Activated naive CD8-positive, alpha-beta T cell treated with anti-CD3 and anti-CD28 coated beads for 36 hours (primary cell): ENCODE results near the gene TRIM63. TPM values are rescaled to one million over a fixed set of nuclear protein-coding genes. Genes with fewer than 3 reads are reported as not detected.

Source experiments
- DNase-seq: peaks from one replicate; pipeline ENCODE4 v3.0.0; 2021
- H3K27ac Mint-ChIP-seq: one replicate; pipeline ENCODE4 v1.8.0; 2022; ENCODE audit warnings: mild to moderate bottlenecking, moderate library complexity, mixed read lengths
- H3K27me3 Mint-ChIP-seq: one replicate; pipeline ENCODE4 v1.8.0; 2022; ENCODE audit warnings: mild to moderate bottlenecking, mixed read lengths
- H3K36me3 Mint-ChIP-seq: one replicate; pipeline ENCODE4 v1.8.0; 2021; ENCODE audit warnings: mild to moderate bottlenecking, mixed read lengths
- H3K4me1 Mint-ChIP-seq: one replicate; pipeline ENCODE4 v1.8.0; 2021; ENCODE audit warnings: mixed read lengths
- H3K4me3 Mint-ChIP-seq: one replicate; pipeline ENCODE4 v1.8.0; 2022; ENCODE audit warnings: mild to moderate bottlenecking, moderate library complexity, mixed read lengths
- H3K9me3 Mint-ChIP-seq: one replicate; pipeline ENCODE4 v1.8.0; 2022; ENCODE audit warnings: mixed read lengths
- total RNA-seq, 2 experiments: library from RNA; stranded (reverse); gene quantifications; one replicate each; pipeline ENCODE4 v1.2.3, GENCODE V29; 2021

TRIM63 gene
- total RNA-seq, 2 experiments from 2014 or later: not detected

DNA sequence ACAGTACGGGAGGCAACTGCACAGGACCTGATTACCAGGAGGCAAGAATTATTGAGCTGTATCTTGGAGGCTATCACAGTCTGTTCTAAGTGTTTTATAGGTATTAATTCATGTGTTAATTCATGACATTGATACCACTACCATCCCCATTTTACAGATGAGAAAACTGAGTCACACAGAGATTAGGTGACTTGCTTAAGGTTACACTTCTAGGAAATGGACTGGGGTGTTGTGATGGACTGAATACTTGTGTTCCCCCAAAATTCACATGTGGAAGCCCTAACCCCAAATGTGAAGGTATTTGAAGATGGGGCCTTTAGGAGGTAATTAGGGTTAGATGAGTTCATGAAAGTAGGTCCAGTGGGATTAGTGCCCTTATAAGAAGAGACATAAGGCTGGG is 10.1 kb upstream of the TRIM63 start:
- H3K4me1 Mint-ChIP-seq: no peaks in the 10 kb centered on the region
- DNase-seq: no peak
- no peak overlapping the region for H3K4me3 Mint-ChIP-seq
- no peak overlapping the region for H3K27ac Mint-ChIP-seq
- peaks cover 22% of the 10 kb centered on the region for H3K27me3 Mint-ChIP-seq
- no peaks in the 10 kb centered on the region for H3K9me3 Mint-ChIP-seq
- H3K36me3 Mint-ChIP-seq: no peaks in the 10 kb centered on the region

DNA sequence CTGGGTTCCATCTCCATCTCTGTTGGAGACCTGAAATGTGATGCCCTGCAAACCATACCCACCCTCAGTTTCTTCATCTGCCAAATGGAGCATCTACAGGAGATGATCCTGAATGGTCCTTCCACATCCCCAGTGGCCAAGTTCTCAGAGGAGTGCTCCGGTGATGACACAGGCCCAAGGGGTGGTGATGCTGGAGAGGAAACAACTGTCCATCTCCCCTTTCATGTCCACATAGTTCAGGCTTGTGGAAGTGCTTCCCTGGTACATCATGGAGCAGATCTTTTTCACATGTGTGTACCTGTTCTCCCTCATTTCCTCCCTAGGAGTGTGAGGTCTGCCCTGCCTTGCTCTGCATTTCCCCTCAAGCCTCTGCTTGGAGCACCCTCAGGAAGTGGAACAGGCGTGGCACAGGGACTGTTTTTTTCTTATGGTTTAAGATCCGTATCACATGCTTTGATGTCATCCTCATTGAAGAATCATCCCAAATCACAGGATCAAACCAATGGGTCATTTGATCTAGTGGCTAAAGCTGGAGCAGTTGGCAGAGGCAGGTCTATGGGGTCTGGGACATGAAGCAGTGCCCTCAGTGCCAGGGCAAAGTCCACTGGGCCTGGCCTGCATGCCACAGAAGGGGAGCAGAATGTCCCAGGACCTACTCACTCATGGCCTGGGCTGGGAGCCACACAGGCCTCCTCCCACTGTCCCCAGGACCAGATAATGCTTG is 8.2 kb upstream of the TRIM63 start:
- Mint-ChIP-seq H3K27ac (no peak overlapping the region), H3K9me3 (no peaks in the 10 kb centered on the region), H3K4me3 (no peak overlapping the region), H3K27me3 (peaks cover 29% of the 10 kb centered on the region), H3K36me3 (no peaks in the 10 kb centered on the region), H3K4me1 (no peaks in the 10 kb centered on the region)
- no peak for DNase-seq

GRCh38 chr1:26072305-26072704 is 4.9 kb upstream of the TRIM63 start:
- H3K27me3 Mint-ChIP-seq: peaks cover 42% of the 10 kb centered on the region
- no peak overlapping the region for H3K4me3 Mint-ChIP-seq
- no peak overlapping the region for H3K27ac Mint-ChIP-seq
- no peaks in the 10 kb centered on the region for H3K4me1 Mint-ChIP-seq
- no peak for DNase-seq
- no peaks in the 10 kb centered on the region for H3K9me3 Mint-ChIP-seq
- no peaks in the 10 kb centered on the region for H3K36me3 Mint-ChIP-seq

GRCh38 chr1:26070963-26071342 is 3.5 kb upstream of the TRIM63 start:
- Mint-ChIP-seq H3K4me1 (no peaks in the 10 kb centered on the region), H3K27me3 (peaks cover 36% of the 10 kb centered on the region), H3K4me3 (no peak overlapping the region), H3K36me3 (no peaks in the 10 kb centered on the region), H3K9me3 (no peaks in the 10 kb centered on the region), H3K27ac (no peak overlapping the region)
- DNase-seq: no peak

DNA sequence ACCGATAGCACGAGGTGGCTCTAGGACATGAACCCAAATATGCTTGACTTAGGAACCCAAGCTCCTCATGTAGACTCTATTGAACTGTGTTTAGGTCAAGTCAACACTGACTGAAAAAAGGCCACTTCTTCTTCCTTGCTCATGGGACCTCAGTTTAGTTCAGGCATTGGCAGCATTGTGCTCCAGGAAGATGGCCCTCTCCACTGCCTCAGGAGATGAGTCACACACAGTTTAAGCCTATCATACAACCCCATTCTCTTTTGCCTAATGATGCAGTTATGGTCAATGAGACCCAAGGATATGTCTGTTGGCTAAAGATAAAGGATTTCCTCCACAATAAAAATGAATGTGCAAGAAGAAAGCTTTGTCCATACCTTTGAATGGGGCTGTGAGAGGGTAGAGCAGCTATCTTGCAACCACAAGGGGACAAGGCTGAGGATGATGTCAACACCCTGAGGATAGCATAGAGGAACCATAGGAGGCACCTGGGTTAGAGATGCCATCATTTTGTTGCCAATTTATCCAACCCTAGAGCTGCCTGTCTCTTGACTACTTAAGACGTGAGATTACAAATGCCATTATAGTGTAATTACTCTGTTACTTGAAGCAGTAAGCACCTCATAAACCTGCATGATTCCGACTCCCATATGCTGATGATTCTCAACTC is 3.0 kb upstream of the TRIM63 start:
- Mint-ChIP-seq H3K36me3 (no peaks in the 10 kb centered on the region), H3K4me1 (no peaks in the 10 kb centered on the region), H3K4me3 (no peak overlapping the region), H3K27ac (no peak overlapping the region), H3K9me3 (no peaks in the 10 kb centered on the region), H3K27me3 (peaks cover 33% of the 10 kb centered on the region)
- no peak for DNase-seq

DNA sequence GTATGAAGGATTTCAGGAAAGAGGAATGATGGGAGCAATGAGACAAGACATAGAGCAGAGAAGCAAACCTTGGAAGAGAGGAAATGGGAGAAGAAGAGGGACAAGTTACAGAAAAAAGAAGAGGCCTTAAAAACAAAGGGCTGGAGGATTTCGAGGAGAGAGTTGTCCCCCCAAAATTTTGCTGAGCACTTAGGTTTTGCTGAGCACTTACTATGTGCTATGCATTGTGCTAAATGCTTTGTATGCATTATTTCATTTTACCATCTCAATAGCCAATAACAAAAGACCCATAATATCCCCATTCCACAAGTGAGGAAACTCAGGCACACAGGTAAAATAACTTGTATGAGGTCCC is 2.5 kb upstream of the TRIM63 start:
- Mint-ChIP-seq H3K27me3 (peaks cover 31% of the 10 kb centered on the region), H3K27ac (no peak overlapping the region), H3K4me1 (no peaks in the 10 kb centered on the region), H3K9me3 (no peaks in the 10 kb centered on the region), H3K4me3 (no peak overlapping the region), H3K36me3 (no peaks in the 10 kb centered on the region)
- no peak for DNase-seq

- Mint-ChIP-seq H3K9me3 (no peaks in the 10 kb centered on the region), H3K27me3 (peaks cover 13% of the 10 kb centered on the region), H3K36me3 (no peaks in the 10 kb centered on the region), H3K4me1 (no peaks in the 10 kb centered on the region), H3K4me3 (no peak overlapping the region), H3K27ac (no peak overlapping the region)
- DNase-seq: no peak
Observed at GRCh38 chr1:26066857-26067256, 573 bp downstream of the TRIM63 start.

GRCh38 chr1:26066160-26066559 is 1.3 kb downstream of the TRIM63 start:
- peaks cover 13% of the 10 kb centered on the region for H3K27me3 Mint-ChIP-seq
- H3K4me1 Mint-ChIP-seq: no peaks in the 10 kb centered on the region
- no peaks in the 10 kb centered on the region for H3K9me3 Mint-ChIP-seq
- no peaks in the 10 kb centered on the region for H3K36me3 Mint-ChIP-seq
- no peak for DNase-seq
- H3K27ac Mint-ChIP-seq: no peak overlapping the region
- no peak overlapping the region for H3K4me3 Mint-ChIP-seq

DNA sequence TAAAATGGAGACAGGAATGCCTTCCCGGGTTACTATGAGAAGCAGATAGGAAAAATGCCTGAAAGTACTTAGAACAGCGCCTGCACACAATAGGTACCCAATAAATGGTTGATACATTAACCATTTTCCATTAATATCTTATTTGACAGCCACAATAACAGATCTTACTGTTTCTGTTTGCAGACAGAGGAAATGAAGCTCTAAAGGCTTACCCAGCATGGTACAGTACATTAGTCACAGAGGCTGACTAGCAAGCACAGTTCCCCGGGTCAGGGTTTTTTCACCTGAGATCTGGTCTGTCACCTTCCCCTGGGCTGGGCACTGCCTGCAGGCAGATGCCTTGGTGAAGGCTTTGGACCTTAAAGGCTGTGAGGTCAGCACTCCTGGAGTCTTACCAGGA is 2.9 kb downstream of the TRIM63 start:
- Mint-ChIP-seq H3K4me1 (no peaks in the 10 kb centered on the region), H3K27ac (no peak overlapping the region), H3K27me3 (peaks cover 23% of the 10 kb centered on the region), H3K9me3 (no peaks in the 10 kb centered on the region), H3K36me3 (no peaks in the 10 kb centered on the region), H3K4me3 (no peak overlapping the region)
- no peak for DNase-seq

DNA sequence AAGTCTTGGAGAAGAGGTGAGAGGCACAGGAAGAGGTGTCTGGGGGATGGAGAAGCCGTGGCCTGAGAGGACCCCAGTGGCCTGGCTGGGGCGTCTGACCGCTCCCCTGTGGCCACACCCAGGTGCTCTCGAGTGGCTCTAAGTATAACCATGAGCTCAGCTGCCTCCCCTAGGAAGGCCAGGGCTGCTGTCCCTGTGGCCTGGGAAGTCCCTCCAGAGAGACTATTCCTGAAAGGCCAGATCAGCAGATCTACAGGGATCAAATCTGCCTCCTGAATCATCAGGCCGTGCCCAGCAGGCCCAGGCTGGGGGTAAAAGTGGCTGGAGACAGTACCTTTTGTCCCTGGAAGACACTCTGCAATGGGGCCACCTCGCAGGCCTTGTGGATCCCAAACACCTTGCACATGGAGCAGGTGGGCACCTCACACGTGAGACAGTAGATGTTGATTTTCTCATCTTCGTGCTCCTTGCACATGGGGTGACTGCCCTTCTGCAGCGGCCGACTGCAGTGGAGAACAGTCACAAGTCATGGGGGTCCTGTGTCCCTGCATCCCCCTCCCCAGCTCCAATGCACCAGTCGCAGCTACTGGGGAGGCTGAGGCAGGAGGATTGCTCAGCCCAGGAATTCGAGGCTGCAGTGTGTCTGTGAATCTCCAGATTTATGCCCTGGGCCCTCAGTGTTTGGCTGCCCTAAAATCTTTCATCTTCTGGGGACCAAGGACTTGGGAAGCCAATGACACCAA is 6.4 kb downstream of the TRIM63 start:
- H3K4me1 Mint-ChIP-seq: no peaks in the 10 kb centered on the region

GRCh38 chr1:26059906-26060305 is 7.5 kb downstream of the TRIM63 start:
- H3K36me3 Mint-ChIP-seq: no peaks in the 10 kb centered on the region
- H3K27me3 Mint-ChIP-seq: peaks cover 21% of the 10 kb centered on the region
- no peak for DNase-seq
- H3K27ac Mint-ChIP-seq: no peak overlapping the region
- no peaks in the 10 kb centered on the region for H3K9me3 Mint-ChIP-seq
- no peak overlapping the region for H3K4me3 Mint-ChIP-seq
- no peaks in the 10 kb centered on the region for H3K4me1 Mint-ChIP-seq

More for the DNA sequence above, 6.4 kb downstream of the TRIM63 start:
- Mint-ChIP-seq H3K4me3 (no peak overlapping the region), H3K27me3 (peaks cover 15% of the 10 kb centered on the region), H3K36me3 (no peaks in the 10 kb centered on the region), H3K27ac (no peak overlapping the region), H3K9me3 (no peaks in the 10 kb centered on the region)
- no peak for DNase-seq

GRCh38 chr1:26058052-26058595 is 9.3 kb downstream of the TRIM63 start:
- peaks cover 31% of the 10 kb centered on the region for H3K27me3 Mint-ChIP-seq
- no peaks in the 10 kb centered on the region for H3K9me3 Mint-ChIP-seq
- H3K4me3 Mint-ChIP-seq: no peak overlapping the region
- no peaks in the 10 kb centered on the region for H3K36me3 Mint-ChIP-seq
- no peak for DNase-seq
- H3K4me1 Mint-ChIP-seq: no peaks in the 10 kb centered on the region
- no peak overlapping the region for H3K27ac Mint-ChIP-seq

DNA sequence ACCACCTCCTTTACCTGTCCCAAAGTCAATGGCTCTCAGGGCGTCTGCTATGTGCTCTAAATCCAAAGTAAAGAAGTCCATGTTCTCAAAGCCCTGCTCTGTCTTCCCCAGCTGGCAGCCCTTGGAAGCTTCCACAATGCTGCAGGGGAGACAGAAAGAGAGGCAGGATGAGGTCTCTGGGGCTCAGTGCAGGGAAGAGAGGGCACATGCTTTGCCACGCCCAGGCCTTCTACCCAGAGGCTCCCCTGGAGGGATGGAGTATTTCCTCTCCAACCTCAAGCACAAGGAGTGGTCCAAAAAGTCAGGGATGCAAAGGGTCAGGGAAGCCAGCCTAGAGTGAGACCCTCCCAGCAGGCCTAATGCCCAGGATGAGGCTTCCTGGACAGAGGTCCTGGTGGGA is 10.2 kb downstream of the TRIM63 start:
- H3K27me3 Mint-ChIP-seq: peaks cover 35% of the 10 kb centered on the region
- H3K4me1 Mint-ChIP-seq: no peaks in the 10 kb centered on the region
- H3K9me3 Mint-ChIP-seq: no peaks in the 10 kb centered on the region
- H3K27ac Mint-ChIP-seq: no peak overlapping the region
- no peak overlapping the region for H3K4me3 Mint-ChIP-seq
- no peaks in the 10 kb centered on the region for H3K36me3 Mint-ChIP-seq
- no peak for DNase-seq

DNA sequence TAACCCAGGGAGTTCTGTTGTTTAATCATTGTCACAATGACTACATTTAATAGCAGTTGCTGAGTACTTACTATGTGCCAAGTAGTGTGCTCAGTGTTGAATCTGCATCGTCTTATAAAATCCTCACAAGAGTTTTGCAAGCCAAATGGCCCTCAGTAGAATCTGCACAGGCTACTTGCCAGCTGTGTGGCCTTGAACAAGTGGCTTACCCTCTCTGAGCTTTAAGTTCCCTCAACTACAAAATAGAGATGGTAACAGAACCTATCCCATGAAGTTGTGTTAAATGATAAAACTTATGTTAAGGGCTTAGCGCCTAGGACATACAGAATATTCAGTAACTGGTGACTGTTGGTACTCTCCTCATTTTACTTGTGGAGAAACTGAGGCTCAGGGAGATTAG is 12.4 kb downstream of the TRIM63 start:
- Mint-ChIP-seq H3K27ac (no peak overlapping the region), H3K27me3 (peaks cover 42% of the 10 kb centered on the region), H3K4me1 (no peaks in the 10 kb centered on the region), H3K4me3 (no peak overlapping the region), H3K9me3 (no peaks in the 10 kb centered on the region), H3K36me3 (no peaks in the 10 kb centered on the region)
- no peak for DNase-seq

- no peak overlapping the region for H3K4me3 Mint-ChIP-seq
- no peaks in the 10 kb centered on the region for H3K4me1 Mint-ChIP-seq
- H3K36me3 Mint-ChIP-seq: no peaks in the 10 kb centered on the region
- no peak for DNase-seq
- no peak overlapping the region for H3K27ac Mint-ChIP-seq
- peaks cover 46% of the 10 kb centered on the region for H3K27me3 Mint-ChIP-seq
- no peaks in the 10 kb centered on the region for H3K9me3 Mint-ChIP-seq
Observed at GRCh38 chr1:26053718-26054560, 13.5 kb downstream of the TRIM63 start.
